Brain microvascular endothelial cell (primary cell): ENCODE results near the gene STRA8.

ENCODE experiments used
- DNase-seq: peaks from one replicate; pipeline ENCODE4 v3.0.0-alpha.2; 2020
- H3K27ac ChIP-seq: fragments of 250-450 bp; sonication (Bioruptor Pico); 2 replicates; pipeline ENCODE4 v1.5.1; 2020; ENCODE audit warnings: mild to moderate bottlenecking, moderate library complexity
- H3K27me3 ChIP-seq: fragments of 250-450 bp; sonication (Bioruptor Pico); replicated peaks from 2 replicates; pipeline ENCODE4 v1.5.1; 2020; ENCODE audit warnings: mild to moderate bottlenecking
- H3K36me3 ChIP-seq: fragments of 250-450 bp; sonication (Bioruptor Pico); replicated peaks from 2 replicates; pipeline ENCODE4 v1.5.1; 2020; ENCODE audit warnings: mild to moderate bottlenecking
- H3K4me3 ChIP-seq: 2 replicates; pipeline ENCODE4 v1.5.1; 2011; ENCODE audit warnings: low read depth, mild to moderate bottlenecking, control low read depth, low read length, moderate library complexity
- in situ Hi-C: cut with HindIII; loops from 2 replicates; pipeline ENCODE4 v1.10.0; 2017; ENCODE audit warnings: low sequenced_read_pairs, low pct_ligation_motif_present
- TF ChIP-seq, protein P1 (sequence below): IDR thresholded peaks from 2 replicates; pipeline ENCODE4 v1.5.1; 2011; ENCODE audit warnings: low read depth, mild to moderate bottlenecking, moderate library complexity, low read length, control low read depth, inconsistent platforms; ENCODE audit errors: missing control alignments

The STRA8 gene

DNA sequence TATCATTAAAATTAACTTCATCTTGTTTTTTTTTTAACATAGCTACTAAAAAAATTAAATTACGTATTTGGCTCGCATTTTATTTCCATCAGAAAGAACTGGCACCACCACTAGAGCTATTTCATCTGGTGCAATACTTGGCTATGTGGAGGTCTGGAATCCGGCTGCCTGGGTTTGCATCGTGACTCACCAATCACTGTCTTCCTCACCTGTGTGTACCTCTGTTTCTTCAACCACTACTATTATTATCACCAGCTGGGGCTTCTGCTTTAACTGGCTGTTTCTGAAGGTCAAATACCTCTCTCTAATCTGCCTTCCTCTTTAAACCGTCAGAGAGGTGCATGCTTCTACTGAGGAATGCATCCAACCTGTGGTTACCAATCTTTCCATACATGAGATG lies 28.8 kb upstream of the STRA8 start:
- H3K27ac ChIP-seq: no peak overlapping the region
- DNase-seq: no peak
- H3K36me3 ChIP-seq: no peaks in the 10 kb centered on the region
- H3K27me3 ChIP-seq: no peaks in the 10 kb centered on the region
- TF ChIP-seq, protein P1, sequence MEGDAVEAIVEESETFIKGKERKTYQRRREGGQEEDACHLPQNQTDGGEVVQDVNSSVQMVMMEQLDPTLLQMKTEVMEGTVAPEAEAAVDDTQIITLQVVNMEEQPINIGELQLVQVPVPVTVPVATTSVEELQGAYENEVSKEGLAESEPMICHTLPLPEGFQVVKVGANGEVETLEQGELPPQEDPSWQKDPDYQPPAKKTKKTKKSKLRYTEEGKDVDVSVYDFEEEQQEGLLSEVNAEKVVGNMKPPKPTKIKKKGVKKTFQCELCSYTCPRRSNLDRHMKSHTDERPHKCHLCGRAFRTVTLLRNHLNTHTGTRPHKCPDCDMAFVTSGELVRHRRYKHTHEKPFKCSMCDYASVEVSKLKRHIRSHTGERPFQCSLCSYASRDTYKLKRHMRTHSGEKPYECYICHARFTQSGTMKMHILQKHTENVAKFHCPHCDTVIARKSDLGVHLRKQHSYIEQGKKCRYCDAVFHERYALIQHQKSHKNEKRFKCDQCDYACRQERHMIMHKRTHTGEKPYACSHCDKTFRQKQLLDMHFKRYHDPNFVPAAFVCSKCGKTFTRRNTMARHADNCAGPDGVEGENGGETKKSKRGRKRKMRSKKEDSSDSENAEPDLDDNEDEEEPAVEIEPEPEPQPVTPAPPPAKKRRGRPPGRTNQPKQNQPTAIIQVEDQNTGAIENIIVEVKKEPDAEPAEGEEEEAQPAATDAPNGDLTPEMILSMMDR: no peak
- no peak overlapping the region for H3K4me3 ChIP-seq
- in situ Hi-C loops: no loop called here

DNA sequence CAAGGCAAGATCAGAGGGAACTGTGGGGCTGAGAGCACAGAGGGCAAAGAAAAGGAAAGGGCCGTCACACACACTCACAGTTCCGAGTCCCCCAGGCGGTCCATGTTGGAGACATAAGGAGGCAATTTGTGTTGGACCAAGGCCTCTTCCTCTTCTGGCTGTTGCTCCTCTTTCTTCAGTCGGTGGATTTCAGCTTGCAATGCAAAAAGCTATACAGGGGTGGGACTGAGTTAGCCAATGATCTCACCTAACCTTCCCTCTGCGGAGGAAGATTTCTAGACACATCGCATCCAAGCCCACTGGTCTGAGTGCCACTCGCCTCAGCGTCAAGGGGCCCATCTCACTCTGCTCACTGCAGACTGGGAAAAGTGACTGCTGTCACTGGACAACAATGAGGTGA lies 27.8 kb upstream of the STRA8 start:
- TF ChIP-seq, protein P1: no peak
- Histone ChIP-seq H3K36me3 (no peaks in the 10 kb centered on the region), H3K27ac (no peak overlapping the region), H3K27me3 (no peaks in the 10 kb centered on the region), H3K4me3 (no peak overlapping the region)
- no peak for DNase-seq
- in situ Hi-C loops: no loop called here

- H3K27ac ChIP-seq: no peak overlapping the region
- H3K36me3 ChIP-seq: no peaks in the 10 kb centered on the region
- TF ChIP-seq, protein P1: no peak
- no peaks in the 10 kb centered on the region for H3K27me3 ChIP-seq
- no peak overlapping the region for H3K4me3 ChIP-seq
- DNase-seq: no peak
- in situ Hi-C loops: no loop called here
These were observed 26.7 kb upstream of the STRA8 start for GRCh38 chr7:135206941-135207391.

GRCh38 chr7:135207406-135208101 lies 26.1 kb upstream of the STRA8 start:
- Histone ChIP-seq H3K27me3 (no peaks in the 10 kb centered on the region), H3K4me3 (no peak overlapping the region), H3K36me3 (no peaks in the 10 kb centered on the region), H3K27ac (no peak overlapping the region)
- TF ChIP-seq, protein P1: no peak
- no peak for DNase-seq
- in situ Hi-C loops: no loop called here

DNA sequence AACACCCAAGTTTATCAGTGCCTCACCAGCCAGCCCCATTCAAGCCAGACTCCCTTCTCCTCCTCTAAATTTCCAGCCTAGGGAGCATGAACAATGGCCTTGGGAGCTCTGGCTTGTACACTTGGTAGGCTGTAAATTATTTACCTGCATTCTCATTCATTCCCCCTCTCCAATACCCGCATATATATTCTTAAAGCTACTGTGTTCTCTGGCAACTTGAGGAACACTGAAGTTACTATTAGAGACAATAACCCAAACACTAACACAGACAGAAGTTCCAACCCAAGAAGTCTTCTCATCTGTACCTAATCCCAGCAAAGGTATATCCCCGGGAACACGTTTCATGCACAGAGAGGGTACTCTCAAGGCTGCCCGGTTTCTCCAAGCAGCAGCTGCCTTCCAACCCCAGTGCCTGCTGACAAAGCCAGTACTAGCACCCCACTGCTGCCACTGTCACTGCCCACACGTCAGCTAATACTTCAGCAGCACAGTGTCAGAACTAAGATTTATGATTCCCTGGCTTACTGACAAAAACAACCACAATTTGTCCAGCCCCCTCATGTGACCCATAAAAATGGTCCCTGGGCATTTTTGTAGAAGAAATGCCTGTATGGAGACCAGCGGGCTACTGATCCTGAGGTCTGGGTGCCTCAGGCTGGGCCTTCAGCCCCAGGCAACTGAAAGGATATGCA lies 25.4 kb upstream of the STRA8 start:
- in situ Hi-C loops: no loop called here
- TF ChIP-seq, protein P1: no peak
- no peak for DNase-seq
- Histone ChIP-seq H3K4me3 (no peak overlapping the region), H3K27me3 (no peaks in the 10 kb centered on the region), H3K27ac (no peak overlapping the region), H3K36me3 (no peaks in the 10 kb centered on the region)
